ENCODE results near the gene MRPL10.

Gene MRPL10

DNA sequence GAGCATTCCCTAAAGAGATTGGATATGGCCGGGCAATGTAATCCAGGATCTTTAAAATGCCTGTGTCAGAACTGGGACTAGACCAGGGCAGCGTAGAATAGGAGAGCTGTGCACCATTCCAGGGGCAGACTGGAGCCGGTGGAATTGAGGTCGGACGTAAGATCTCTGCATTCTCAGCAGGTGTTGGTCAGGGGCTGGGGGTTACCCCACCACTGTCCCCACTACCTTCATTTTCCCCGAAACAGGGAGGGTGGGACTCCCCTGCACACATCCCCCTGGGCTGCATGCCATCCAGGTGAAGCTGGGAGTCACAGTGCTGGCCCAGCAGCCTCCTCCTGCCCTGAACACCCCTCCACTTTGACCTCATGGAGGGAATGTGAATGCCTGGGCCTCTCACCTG lies 27.6 kb downstream of the MRPL10 start (continued):
- TF ChIP-seq, protein P1, sequence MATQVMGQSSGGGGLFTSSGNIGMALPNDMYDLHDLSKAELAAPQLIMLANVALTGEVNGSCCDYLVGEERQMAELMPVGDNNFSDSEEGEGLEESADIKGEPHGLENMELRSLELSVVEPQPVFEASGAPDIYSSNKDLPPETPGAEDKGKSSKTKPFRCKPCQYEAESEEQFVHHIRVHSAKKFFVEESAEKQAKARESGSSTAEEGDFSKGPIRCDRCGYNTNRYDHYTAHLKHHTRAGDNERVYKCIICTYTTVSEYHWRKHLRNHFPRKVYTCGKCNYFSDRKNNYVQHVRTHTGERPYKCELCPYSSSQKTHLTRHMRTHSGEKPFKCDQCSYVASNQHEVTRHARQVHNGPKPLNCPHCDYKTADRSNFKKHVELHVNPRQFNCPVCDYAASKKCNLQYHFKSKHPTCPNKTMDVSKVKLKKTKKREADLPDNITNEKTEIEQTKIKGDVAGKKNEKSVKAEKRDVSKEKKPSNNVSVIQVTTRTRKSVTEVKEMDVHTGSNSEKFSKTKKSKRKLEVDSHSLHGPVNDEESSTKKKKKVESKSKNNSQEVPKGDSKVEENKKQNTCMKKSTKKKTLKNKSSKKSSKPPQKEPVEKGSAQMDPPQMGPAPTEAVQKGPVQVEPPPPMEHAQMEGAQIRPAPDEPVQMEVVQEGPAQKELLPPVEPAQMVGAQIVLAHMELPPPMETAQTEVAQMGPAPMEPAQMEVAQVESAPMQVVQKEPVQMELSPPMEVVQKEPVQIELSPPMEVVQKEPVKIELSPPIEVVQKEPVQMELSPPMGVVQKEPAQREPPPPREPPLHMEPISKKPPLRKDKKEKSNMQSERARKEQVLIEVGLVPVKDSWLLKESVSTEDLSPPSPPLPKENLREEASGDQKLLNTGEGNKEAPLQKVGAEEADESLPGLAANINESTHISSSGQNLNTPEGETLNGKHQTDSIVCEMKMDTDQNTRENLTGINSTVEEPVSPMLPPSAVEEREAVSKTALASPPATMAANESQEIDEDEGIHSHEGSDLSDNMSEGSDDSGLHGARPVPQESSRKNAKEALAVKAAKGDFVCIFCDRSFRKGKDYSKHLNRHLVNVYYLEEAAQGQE (tag by site-specific recombination; IDR thresholded peaks at IDR 0.05), result no peak
- TF ChIP-seq ZNF132 (tag by site-specific recombination; IDR thresholded peaks at IDR 0.05; ENCODE audit: borderline replicate concordance) (no peak), ZNF544 (tag by site-specific recombination; IDR thresholded peaks at IDR 0.05) (no peak), ZNF629 (tag by site-specific recombination; IDR thresholded peaks at IDR 0.05) (no peak), ZNF274 (IDR thresholded peaks at IDR 0.05; ENCODE audit: low read length) (no peak), ZNF274 (tag by site-specific recombination; IDR thresholded peaks at IDR 0.05; ENCODE audit: borderline replicate concordance) (no peak)

DNA sequence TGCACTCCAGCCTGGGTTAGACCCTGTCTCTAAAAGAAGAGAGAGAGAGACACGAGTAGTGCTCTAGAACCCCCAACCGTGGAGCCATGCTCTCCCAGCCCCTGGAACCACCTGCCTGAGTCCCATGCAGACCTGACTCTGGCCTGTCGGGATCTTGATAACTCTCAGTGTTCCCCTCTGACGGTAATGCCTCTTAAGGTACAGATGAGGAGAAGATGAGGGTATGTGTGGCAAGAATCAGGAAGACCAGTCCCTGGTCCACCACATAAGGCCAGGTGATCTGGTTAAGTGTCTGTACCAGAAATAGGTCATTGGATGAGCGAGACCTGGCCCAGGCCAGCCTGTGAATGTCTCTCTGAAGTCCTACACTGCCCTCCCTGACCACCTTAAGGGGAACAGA lies 28.1 kb downstream of the MRPL10 start:
- Histone ChIP-seq H3K36me3 (ENCODE audit: control insufficient read depth in 2 of 2, insufficient read depth in 1 of 2, low read length in 2 of 2) (peaks cover 0 to 17% of the 10 kb centered on the region in 2 experiments; a peak in 1 of 3 replicates), H3K4me1 (ENCODE audit: control insufficient read depth, insufficient read depth, low read length) (no peaks in the 10 kb centered on the region), H3K27ac (ENCODE audit: extremely low read depth, low read depth, low read length) (no peak overlapping the region), H3K9me3 (ENCODE audit: control insufficient read depth, insufficient read depth, low read depth, low read length) (no peaks in the 10 kb centered on the region), H3K4me3 (ENCODE audit: low read depth, low read length) (no peak overlapping the region)
- ChIA-PET CTCF (interaction anchor here (0.6 to 2.2 kb wide), 8 partner anchors 10 to 140 kb away, joined by 3 to 7 read pairs (median 4); no protein-coding TSS in a partner anchor), POLR2A (no interaction called here)
- TF ChIP-seq, protein P2, sequence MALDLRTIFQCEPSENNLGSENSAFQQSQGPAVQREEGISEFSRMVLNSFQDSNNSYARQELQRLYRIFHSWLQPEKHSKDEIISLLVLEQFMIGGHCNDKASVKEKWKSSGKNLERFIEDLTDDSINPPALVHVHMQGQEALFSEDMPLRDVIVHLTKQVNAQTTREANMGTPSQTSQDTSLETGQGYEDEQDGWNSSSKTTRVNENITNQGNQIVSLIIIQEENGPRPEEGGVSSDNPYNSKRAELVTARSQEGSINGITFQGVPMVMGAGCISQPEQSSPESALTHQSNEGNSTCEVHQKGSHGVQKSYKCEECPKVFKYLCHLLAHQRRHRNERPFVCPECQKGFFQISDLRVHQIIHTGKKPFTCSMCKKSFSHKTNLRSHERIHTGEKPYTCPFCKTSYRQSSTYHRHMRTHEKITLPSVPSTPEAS (tag by site-specific recombination; IDR thresholded peaks at IDR 0.05), result no peak
- TF ChIP-seq ZNF2 (tag by site-specific recombination; IDR thresholded peaks at IDR 0.05) (no peak), ZFP41 (tag by site-specific recombination; IDR thresholded peaks at IDR 0.05; ENCODE audit: borderline replicate concordance) (no peak)
- TF ChIP-seq, protein P3, sequence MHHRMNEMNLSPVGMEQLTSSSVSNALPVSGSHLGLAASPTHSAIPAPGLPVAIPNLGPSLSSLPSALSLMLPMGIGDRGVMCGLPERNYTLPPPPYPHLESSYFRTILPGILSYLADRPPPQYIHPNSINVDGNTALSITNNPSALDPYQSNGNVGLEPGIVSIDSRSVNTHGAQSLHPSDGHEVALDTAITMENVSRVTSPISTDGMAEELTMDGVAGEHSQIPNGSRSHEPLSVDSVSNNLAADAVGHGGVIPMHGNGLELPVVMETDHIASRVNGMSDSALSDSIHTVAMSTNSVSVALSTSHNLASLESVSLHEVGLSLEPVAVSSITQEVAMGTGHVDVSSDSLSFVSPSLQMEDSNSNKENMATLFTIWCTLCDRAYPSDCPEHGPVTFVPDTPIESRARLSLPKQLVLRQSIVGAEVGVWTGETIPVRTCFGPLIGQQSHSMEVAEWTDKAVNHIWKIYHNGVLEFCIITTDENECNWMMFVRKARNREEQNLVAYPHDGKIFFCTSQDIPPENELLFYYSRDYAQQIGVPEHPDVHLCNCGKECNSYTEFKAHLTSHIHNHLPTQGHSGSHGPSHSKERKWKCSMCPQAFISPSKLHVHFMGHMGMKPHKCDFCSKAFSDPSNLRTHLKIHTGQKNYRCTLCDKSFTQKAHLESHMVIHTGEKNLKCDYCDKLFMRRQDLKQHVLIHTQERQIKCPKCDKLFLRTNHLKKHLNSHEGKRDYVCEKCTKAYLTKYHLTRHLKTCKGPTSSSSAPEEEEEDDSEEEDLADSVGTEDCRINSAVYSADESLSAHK (tag by site-specific recombination; IDR thresholded peaks at IDR 0.05), result no peak
- TF ChIP-seq, protein P4, sequence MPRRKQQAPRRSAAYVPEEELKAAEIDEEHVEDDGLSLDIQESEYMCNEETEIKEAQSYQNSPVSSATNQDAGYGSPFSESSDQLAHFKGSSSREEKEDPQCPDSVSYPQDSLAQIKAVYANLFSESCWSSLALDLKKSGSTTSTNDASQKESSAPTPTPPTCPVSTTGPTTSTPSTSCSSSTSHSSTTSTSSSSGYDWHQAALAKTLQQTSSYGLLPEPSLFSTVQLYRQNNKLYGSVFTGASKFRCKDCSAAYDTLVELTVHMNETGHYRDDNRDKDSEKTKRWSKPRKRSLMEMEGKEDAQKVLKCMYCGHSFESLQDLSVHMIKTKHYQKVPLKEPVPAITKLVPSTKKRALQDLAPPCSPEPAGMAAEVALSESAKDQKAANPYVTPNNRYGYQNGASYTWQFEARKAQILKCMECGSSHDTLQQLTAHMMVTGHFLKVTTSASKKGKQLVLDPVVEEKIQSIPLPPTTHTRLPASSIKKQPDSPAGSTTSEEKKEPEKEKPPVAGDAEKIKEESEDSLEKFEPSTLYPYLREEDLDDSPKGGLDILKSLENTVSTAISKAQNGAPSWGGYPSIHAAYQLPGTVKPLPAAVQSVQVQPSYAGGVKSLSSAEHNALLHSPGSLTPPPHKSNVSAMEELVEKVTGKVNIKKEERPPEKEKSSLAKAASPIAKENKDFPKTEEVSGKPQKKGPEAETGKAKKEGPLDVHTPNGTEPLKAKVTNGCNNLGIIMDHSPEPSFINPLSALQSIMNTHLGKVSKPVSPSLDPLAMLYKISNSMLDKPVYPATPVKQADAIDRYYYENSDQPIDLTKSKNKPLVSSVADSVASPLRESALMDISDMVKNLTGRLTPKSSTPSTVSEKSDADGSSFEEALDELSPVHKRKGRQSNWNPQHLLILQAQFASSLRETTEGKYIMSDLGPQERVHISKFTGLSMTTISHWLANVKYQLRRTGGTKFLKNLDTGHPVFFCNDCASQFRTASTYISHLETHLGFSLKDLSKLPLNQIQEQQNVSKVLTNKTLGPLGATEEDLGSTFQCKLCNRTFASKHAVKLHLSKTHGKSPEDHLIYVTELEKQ (tag by site-specific recombination; IDR thresholded peaks at IDR 0.05; ENCODE audit: borderline replicate concordance), result no peak

Measured in HEK293 (cell line).